ENCODE results near the gene ABTB2. TPM values are rescaled to one million over a fixed set of nuclear protein-coding genes. Genes with fewer than 3 reads are reported as not detected.

Gene ABTB2
- polyA plus RNA-seq, 1 of the 3 experiments (the other 2 are of a cell fraction), result 7.8 TPM

DNA sequence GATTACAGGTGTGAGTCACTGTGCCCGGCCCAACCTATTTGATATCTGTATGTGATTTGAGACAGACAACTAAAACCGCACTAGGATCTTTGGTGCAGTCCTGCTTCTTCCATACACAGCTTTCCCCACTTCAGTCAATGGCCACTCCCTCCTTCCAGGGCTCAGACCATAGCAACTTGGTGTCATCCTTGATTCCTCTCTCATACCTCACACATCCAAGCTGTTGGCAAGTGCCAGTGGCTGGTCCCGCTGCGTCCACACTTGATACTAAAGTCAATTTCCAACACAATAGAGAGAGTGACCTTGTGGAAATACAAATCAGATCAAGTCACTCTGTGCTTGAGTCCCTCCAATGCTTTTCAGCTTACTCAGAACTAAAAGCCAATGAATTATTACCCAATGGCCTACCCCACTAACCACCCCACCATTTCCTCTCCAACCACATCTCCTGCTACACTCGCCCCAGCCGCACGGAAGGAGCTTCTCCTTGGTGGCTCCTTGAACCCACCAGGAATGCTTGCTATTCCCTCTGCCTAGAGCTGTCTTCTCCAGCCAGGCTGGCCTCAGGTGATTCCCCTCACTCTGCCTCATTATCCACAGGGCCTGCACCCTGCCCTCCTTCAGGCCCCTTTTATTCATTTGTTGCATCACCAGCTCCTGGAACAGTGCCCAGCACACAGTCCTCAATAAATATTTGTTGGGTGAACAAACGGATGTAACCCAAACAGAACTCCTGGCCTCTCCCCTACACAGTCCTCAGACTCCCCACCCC lies 12.9 kb downstream of the ABTB2 start:
- Histone ChIP-seq H3K27ac (ENCODE audit: low read depth in 2 of 2, low read length in 1 of 2) (peak overlapping the region; percentile 26 to 56), H3K4me3 (ENCODE audit: low read depth in 2 of 2, low read length in 1 of 2) (no peak overlapping the region), H3K9ac (no peak overlapping the region), H3K4me2 (peak overlapping the region; percentile 31), H3K36me3 (replicated peaks in 1 of 2; ENCODE audit: control insufficient read depth in 1 of 2, insufficient read depth in 2 of 2, low read length in 1 of 2) (no peaks in the 10 kb centered on the region), H3K4me1 (ENCODE audit: control insufficient read depth in 1 of 2, insufficient read depth in 2 of 2, low read depth in 1 of 2, low read length in 1 of 2) (peaks cover 51 to 55% of the 10 kb centered on the region in 2 experiments), H3K27me3 (ENCODE audit: insufficient read depth) (no peaks in the 10 kb centered on the region), H3K79me2 (ENCODE audit: insufficient read depth) (no peaks in the 10 kb centered on the region), H2AFZ (ENCODE audit: low read depth) (no peak overlapping the region), H3K9me3 (no peaks in the 10 kb centered on the region), H3K9me2 (no peaks in the 10 kb centered on the region), H3F3A (replicated peaks; ENCODE audit: insufficient read depth) (peaks cover 8% of the 10 kb centered on the region), H4K20me1 (ENCODE audit: insufficient read depth) (no peaks in the 10 kb centered on the region)
- POLR2A ChIA-PET, result interaction anchor here (0.9 kb wide), 1 partner anchor 13 kb away, joined by 5 read pairs; the partner anchor contains the start of gene ABTB2
- CTCF ChIA-PET, result interaction anchor here (1.3 to 5.3 kb wide), 5 partner anchors 10 to 185 kb away, joined by 4 to 26 read pairs (median 5); partner anchors contain the start of gene ABTB2
- WGBS (ENCODE audit: low lambda C conversion rate), result 25% methylated on average over 8 of the region's 8 CpGs
- DNase-seq, result no peak
- TF ChIP-seq SIN3A (IDR thresholded peaks at IDR 0.05; ENCODE audit: borderline replicate concordance, low read depth, low read length) (peak; percentile 43; the same call in 1 of the 2 replicates), MXI1 (IDR thresholded peaks at IDR 0.05; ENCODE audit: low read depth, low read length) (no peak), GATA2 (CRISPR knock-in tag; IDR thresholded peaks at IDR 0.05) (no peak), MEF2A (IDR thresholded peaks at IDR 0.05; ENCODE audit: borderline replicate concordance, low read depth) (no peak), NRF1 (IDR thresholded peaks at IDR 0.05; ENCODE audit: low read depth, low read length) (no peak), RFX5 (IDR thresholded peaks at IDR 0.05; ENCODE audit: low read length) (no peak), SMC3 (IDR thresholded peaks at IDR 0.05; ENCODE audit: low read depth, low read length) (no peak), ZBTB33 (IDR thresholded peaks at IDR 0.05; ENCODE audit: borderline replicate concordance, low read depth) (peak; percentile 51; the same call in 1 of the 2 replicates), TCF12 (IDR thresholded peaks at IDR 0.05) (peak; percentile 65), YY1 (IDR thresholded peaks at IDR 0.05; ENCODE audit: low read depth) (no peak), TEAD4 (IDR thresholded peaks at IDR 0.05; ENCODE audit: borderline replicate concordance, insufficient read depth) (peak; percentile 44; the same call in 1 of the 2 replicates), CHD2 (IDR thresholded peaks at IDR 0.05; ENCODE audit: low read length, partially characterized antibody) (no peak), RXRA (IDR thresholded peaks at IDR 0.05; ENCODE audit: borderline replicate concordance, low read depth) (0 out of 2 replicates have a peak, but pooled peaks have one; percentile 48), JUND (IDR thresholded peaks at IDR 0.05) (peak; percentile 39), ELF1 (IDR thresholded peaks at IDR 0.05) (no peak), CTCF (IDR thresholded peaks at IDR 0.05) (no peak), FOXM1 (IDR thresholded peaks at IDR 0.05; ENCODE audit: low read depth) (no peak; the same call in 1 of the 2 replicates), PBX3 (IDR thresholded peaks at IDR 0.05) (peak; percentile 53), RCOR1 (IDR thresholded peaks at IDR 0.05; ENCODE audit: low read length) (no peak), FOXJ3 (CRISPR knock-in tag; IDR thresholded peaks at IDR 0.05) (no peak)
- TF ChIP-seq, protein P1, sequence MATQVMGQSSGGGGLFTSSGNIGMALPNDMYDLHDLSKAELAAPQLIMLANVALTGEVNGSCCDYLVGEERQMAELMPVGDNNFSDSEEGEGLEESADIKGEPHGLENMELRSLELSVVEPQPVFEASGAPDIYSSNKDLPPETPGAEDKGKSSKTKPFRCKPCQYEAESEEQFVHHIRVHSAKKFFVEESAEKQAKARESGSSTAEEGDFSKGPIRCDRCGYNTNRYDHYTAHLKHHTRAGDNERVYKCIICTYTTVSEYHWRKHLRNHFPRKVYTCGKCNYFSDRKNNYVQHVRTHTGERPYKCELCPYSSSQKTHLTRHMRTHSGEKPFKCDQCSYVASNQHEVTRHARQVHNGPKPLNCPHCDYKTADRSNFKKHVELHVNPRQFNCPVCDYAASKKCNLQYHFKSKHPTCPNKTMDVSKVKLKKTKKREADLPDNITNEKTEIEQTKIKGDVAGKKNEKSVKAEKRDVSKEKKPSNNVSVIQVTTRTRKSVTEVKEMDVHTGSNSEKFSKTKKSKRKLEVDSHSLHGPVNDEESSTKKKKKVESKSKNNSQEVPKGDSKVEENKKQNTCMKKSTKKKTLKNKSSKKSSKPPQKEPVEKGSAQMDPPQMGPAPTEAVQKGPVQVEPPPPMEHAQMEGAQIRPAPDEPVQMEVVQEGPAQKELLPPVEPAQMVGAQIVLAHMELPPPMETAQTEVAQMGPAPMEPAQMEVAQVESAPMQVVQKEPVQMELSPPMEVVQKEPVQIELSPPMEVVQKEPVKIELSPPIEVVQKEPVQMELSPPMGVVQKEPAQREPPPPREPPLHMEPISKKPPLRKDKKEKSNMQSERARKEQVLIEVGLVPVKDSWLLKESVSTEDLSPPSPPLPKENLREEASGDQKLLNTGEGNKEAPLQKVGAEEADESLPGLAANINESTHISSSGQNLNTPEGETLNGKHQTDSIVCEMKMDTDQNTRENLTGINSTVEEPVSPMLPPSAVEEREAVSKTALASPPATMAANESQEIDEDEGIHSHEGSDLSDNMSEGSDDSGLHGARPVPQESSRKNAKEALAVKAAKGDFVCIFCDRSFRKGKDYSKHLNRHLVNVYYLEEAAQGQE (IDR thresholded peaks at IDR 0.05; ENCODE audit: low read depth, low read length), result no peak
- TF ChIP-seq, protein P2, sequence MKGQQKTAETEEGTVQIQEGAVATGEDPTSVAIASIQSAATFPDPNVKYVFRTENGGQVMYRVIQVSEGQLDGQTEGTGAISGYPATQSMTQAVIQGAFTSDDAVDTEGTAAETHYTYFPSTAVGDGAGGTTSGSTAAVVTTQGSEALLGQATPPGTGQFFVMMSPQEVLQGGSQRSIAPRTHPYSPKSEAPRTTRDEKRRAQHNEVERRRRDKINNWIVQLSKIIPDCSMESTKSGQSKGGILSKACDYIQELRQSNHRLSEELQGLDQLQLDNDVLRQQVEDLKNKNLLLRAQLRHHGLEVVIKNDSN (IDR thresholded peaks at IDR 0.05; ENCODE audit: borderline replicate concordance, low read depth), result no peak; the same call in 1 of the 2 replicates
- TF ChIP-seq, protein P3, sequence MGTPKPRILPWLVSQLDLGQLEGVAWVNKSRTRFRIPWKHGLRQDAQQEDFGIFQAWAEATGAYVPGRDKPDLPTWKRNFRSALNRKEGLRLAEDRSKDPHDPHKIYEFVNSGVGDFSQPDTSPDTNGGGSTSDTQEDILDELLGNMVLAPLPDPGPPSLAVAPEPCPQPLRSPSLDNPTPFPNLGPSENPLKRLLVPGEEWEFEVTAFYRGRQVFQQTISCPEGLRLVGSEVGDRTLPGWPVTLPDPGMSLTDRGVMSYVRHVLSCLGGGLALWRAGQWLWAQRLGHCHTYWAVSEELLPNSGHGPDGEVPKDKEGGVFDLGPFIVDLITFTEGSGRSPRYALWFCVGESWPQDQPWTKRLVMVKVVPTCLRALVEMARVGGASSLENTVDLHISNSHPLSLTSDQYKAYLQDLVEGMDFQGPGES (IDR thresholded peaks at IDR 0.05; ENCODE audit: low read depth, low read length), result no peak

Measured in SK-N-SH (cell line).